G401 (cell line): ENCODE results near the gene ZNF609. TPM values are rescaled to one million over a fixed set of nuclear protein-coding genes. Genes with fewer than 3 reads are reported as not detected.
"Not testable (repeated sequence)": the region's sequence is repeated elsewhere in the genome, so short reads cannot be mapped to it uniquely, and the experiment has no call there.

Experiments
- DNase-seq: peaks from one replicate; pipeline ENCODE4 v3.0.0-alpha.2; 2015; ENCODE audit warnings: low spot score
- in situ Hi-C: cut with HindIII; loops from 2 replicates; pipeline ENCODE4 v1.10.0; 2016; ENCODE audit warnings: low sequenced_read_pairs, mixed read lengths
- total RNA-seq: library from RNA; depleted of rRNA; stranded (reverse); fragments of >200 nt; shearing (Covaris generic); gene quantifications from 2 replicates; pipeline ENCODE4 v1.2.3, GENCODE V29; 2014

Gene ZNF609
- total RNA-seq, 1 experiment from 2014 or later: 17.0 TPM

DNA sequence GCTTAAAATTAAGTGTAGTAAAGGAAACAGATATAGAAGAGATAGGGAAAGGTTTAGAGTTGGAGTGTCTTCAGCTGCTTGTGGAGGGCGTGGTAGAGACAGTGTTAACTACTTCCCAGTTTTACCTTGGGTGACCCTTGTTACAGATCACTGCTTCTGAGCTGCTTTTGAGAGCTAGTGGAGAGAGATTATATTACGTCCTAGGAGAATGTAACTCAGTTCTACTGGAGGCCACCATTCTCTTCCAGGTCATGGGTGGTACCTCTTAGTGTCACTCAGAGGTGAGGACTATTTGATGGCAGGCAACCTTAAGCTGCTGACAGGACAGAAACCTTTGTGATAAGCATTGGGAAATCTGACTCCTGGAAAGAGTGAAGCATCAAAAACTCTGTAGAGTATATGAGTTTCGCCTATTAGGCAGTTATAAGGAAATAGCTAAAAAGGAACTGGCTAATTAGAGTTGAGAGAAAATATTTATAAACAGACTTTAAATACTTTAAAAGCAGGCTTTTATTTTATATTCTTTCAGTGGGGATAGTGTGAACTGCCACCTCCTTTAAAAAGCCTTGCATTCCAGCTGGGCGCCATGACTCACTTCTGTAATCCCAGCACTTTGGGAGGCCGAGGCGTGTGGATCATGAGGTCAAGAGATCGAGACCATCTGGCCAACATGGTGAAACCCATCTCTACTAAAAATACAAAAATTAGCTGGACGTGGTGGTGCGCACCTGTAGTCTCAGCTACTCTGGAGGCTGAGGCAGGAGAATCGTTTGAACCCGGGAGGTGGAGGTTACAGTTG is 106.5 kb downstream of the ZNF609 start:
- DNase-seq: no peak
- in situ Hi-C loops: no loop called here

DNA sequence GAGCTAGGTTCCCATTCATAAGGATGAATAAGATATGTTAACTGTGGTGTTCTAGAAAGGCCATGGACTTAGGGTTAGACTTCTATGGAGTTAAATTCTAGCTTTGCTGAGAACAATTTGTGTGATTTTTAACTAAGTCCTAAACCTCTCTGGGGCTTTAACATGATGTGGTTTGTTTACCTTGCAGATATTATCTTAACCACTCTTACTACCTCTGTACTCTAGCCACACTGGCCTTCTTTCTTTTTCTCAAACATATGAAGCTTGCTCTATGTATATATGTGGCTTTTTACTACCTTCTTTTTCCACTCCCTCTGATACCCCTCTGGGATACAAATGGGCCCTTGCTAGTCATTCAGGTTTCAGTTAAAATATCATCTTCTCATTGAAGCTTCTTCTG is 108.4 kb downstream of the ZNF609 start:
- in situ Hi-C loops: no loop called here
- DNase-seq: no peak

DNA sequence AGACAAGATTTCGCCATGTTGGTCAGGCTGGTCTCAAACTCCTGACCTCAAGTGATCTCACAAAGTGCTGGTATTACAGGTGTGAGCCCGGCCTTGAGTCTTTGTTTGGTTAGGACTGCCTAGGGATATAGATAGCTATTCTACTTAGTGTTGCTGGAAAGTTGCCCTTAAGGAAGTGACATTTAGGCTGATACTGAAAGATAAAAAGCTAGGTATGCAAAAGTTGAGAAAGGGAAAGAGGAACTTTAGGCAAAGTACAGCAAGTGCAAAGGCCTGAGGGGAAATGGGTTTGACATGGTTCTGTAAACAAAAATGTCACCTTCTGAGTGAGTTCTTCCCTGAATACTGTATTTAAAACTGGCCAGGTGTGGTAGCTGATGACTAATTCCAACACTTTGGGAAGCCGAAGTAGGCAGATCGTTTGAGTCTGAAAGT is 111.5 kb downstream of the ZNF609 start:
- no peak for DNase-seq
- in situ Hi-C loops: no loop called here

DNA sequence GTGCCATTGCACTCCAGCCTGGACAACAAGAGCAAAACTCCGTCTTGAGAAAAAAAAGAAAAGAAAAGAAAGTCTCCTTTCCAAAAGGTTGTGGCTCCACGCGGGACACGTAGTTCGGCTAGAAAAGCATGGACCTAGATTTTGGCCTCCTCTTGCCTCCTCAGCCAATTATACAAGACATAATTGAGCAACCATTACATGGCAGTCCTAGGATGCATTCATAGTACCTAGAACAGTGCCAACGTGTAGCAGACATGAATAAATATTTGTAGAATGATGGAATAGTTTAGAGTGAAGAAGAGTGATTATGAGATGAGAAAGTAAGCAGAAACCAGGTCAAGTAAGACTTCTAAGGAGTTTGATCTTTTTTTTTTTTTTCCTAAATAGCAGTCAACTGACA is 112.5 kb downstream of the ZNF609 start:
- in situ Hi-C loops: no loop called here
- no peak for DNase-seq

DNA sequence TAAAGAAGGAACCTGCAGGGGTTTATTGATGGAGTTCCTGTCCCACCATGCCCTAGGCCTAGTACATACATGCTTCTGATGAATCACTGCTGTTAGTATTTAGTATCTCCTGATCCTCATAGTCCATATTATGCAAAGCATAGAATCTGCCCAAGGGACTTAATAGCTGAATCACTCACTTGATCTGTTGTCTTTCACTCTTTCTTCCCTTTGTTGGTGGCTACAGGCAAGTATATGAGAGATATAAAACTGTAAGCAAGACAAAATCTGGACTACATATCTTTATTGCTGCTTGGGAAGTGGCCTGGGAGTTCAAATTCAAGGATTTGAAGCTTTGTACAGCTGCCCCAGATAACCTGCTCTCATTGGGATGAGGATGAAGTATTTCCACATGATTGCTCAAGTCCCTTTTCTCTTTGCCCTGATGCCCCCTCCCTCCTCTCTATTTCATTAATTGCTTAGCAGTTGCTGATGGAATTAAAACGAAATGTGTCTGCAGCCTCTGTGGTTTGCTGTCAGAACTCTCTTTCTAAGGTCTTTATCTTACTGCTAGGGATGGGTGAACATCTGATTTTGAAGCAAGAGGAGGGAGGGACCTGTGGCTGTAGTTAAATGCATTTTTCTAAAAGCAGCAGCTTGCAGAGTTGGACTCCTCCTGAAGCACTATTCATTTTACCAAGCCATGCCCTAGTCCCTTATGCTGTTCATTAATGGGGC is 114.1 kb downstream of the ZNF609 start:
- DNase-seq: no peak
- in situ Hi-C loops: no loop called here

DNA sequence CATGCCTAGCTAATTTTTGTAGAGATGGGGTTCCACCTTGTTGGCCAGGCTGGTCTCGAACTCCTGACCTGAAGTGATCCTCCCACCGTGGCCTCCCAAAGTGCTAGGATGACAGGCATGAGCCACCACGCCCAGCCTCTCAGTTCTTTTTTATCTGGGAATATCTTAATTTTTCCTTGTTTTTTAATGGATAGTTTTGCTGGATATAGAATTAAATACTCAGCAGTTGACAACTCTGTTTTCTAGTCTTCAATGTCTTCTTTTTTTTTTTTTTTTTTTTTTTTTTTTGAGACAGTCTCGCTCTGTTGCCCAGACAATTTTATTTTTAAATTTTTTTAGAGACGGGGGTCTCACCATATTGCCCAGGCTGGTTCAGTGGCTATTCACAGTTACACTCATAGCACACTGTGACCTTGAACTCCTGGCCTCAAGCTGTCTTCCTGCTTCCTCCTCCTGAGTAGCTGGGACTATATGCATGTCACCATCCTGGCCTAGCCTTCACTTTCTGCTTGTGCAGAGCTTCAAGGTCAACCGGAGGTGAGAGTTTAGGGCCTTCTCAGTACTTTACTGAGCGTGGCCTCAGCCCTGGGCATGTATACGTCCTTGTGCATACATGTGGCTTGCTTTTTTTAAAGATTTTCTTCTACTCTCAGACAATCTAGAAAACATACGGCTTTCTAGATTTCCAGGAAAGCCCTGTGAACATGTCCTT is 120.5 kb downstream of the ZNF609 start:
- no peak for DNase-seq
- in situ Hi-C loops: no loop called here

DNA sequence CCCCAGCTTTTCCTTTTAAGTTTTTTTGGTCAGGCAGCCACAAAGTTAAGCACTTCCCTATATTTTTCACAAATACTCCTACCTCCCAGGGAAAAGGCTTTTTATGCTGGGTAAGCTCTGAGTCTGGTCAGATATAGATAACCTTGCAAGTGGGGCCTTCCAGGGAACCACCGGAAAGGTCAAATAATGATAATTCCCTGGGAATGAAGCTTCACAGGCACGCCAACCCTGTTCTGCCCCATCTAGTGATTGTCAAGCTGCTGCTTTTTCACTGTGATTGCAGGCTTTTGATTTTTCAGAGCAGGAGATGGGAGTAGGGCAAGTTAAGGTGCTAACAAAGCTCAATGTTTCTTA is 121.0 kb downstream of the ZNF609 start:
- in situ Hi-C loops: no loop called here
- DNase-seq: no peak

DNA sequence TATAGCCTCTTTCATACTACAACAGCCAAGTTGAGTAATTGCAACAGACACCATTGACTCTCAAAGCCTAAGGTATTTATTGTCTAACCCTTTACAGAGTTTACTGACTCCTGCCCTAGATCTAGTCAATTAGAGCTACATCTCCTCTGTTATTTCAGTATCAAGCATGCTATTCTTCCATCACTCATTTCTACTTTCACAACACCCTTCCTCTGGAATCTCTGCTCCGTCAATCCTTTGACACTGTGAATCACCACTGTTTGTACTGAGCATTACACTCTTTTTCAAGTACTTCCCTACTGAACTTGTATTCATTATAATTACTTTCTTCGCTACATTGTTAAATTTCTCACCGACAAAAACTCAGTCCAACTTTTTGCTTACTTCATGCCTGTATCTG is 121.8 kb downstream of the ZNF609 start:
- in situ Hi-C loops: no loop called here
- no peak for DNase-seq

DNA sequence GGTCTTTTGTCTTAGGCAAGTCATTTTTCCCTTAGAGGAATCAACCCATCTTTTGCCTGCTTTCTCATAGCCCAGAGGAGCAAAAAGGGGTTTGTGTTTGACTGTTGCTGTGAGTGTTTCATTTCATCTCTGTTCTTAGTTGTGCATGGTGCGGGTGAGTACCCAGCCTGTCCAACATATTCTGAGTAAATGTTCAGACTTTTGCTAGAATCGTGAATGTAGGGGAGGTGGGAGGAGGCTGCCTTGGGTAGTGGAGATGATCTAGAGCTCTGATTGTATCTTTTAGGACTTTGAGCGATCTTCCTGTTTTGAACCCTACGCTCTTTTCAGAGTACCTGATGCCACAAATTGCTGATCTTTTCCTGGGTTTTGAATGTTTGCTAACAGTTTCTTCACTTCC is 123.1 kb downstream of the ZNF609 start:
- in situ Hi-C loops: no loop called here
- DNase-seq: no peak

DNA sequence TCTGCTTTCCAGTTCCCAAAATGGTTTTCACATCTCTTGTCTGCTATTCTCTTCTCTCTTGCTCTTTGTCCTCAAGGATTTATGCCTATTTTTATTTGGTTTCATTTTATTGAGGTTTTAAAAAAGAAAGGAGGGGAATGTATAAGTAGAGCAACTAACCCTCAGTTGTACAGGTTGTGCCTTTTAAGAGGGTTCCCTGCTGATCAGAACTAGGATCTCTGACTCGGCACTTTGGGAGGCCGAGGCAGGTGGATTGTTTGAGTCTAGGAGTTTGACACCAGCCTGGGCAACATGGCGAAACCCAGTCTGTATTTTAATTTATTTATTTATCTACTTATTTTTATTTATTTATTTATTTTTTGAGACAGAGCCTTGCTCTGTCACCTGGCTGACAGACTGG is 123.6 kb downstream of the ZNF609 start:
- in situ Hi-C loops: no loop called here
- DNase-seq: no peak

DNA sequence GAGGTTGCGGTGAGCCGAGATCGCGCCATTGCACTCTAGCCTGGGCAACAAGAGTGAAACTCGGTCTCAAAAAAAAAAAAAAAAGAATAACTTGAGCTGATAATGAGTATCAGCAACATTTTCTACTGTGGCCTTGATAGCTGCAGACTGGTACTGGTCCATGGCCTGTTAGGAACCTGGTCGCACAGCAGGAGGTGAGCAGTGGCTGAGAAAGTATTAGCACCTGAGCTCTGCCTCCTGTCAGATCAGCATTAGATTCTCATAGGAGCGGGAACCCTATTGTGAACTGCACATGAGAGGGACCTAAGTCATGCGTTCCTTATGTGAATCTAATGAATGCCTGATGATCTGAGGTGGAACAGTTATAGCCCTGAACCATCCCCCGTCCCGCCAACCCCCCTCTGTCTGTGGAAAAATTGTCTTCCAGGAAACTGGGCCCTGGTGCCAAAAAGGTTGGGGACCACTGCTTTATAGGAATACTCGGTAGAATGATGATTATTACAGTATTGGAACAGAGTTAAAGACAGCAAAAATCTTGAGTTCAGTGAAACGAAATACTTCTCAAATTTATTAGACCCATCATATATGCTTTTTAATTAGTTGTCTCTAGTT is 126.0 kb downstream of the ZNF609 start:
- no peak for DNase-seq
- in situ Hi-C loops: no loop called here

DNA sequence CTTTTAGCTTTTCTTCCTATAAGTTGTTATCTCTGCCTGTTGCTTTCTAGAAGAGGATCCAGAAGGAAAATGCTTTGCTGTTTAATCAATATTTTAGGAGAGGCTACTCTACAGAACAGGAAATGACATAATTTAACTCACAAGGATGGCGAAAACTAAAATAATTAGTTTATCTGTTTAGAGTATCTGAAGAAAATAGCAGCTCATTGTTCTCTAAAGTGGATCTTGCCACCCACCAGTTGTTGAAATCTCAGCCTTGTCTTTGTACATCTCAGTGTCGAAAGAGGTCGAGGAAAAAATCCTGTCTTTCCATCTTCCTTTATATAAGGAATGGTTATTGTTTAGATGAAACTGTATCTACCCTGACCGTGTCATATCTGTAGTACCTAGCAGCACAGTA is 126.6 kb downstream of the ZNF609 start:
- in situ Hi-C loops: no loop called here
- DNase-seq: no peak

DNA sequence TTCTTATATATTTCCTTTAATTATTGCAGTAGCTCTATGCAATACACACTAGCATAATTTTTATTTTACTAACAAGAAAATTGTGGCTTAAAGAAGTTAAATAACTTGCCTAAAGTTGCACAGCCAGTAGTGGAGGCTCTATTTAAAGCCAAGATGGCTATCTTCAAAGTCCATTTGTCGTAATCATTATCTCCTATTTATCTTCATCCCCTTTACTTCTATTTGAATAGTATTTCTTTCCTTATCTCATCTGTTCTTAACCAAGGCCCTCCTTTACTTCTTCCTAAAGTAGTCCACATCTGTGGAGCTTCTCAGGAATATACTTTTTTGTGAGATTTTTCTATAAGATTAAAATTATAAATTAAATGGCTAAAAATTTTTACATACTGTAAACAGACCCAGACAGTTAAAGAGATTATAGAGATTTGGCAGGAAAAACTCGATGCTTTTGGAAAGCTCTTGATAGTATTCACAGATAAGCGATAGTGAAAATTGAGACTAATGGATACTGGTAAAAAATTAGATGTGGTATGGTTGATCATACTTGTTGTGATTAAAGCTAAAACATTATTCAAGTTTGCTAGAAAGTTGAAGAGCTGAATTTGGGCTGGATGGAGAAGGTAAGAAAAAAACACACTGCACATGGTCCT is 129.2 kb downstream of the ZNF609 start:
- DNase-seq: no peak
- in situ Hi-C loops: no loop called here

DNA sequence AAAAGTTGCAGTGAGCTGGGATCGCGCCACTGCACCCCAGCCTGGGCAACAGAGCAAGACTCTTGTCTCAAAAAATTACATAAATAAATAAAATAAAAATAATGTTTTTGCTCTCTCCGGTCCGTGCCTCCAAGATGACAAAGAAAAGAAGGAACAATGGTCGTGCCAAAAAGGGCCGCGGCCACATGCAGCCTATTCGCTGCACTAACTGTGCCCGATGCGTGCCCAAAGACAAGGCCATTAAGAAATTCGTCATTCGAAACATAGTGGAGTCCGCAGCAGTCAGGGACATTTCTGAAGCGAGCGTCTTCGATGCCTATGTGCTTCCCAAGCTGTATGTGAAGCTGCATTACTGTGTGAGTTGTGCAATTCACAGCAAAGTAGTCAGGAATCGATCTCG is 132.5 kb downstream of the ZNF609 start:
- DNase-seq, in situ Hi-C loops: not testable (repeated sequence)

DNA sequence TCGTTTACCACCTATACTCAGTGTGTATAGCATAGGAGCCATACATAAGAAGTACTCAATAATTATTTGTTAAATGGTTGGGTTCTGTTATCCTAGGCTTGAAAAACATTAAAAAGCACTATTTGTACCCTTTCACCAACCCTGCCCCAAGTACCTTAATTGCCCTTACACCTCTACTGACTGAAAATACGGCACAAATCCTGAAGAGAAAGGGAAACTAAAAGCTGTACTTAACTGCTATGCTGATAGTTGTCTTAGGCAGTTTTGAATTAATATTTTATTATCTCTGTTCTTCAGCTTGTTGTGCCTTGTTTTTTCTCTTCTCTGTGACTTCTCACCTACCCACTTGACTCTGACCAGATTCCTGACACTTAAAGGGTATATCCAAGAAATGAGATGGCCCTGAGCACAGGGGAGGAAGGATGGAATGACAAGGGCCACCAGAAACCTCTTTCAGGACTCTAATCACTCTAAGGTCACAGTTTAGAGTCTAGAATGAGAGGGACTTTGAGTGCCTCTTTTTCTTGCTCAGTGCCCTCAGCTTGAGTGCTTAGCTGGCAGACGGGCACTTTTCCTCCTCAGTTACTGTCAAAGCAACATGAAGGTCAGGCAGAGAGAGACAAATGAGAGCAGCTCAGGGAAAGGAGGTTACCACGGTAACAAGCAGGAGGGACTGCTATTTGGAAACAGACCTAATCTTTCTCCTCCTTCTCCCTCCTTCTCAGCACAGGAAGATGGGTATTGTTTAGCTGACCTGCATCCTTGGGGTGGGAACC is 136.5 kb downstream of the ZNF609 start:
- peak; percentile 98 for DNase-seq
- in situ Hi-C loops: no loop called here

DNA sequence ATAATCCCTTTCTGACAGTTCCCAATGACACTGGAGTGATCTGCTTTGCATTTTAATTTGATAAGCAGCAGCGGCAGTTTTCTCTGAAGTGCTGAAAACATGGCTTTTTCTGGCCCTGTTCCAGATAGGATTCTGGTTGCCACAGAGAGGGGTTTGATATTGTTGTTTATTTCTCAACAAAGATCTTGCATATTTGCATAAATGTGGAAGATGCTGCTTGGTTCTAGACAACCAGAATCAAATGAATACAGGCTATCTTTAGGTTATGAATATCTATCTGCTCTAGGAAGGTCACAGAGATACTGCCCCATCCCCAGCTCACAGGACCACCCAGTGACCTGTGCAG is 137.1 kb downstream of the ZNF609 start:
- DNase-seq: no peak
- in situ Hi-C loops: no loop called here

DNA sequence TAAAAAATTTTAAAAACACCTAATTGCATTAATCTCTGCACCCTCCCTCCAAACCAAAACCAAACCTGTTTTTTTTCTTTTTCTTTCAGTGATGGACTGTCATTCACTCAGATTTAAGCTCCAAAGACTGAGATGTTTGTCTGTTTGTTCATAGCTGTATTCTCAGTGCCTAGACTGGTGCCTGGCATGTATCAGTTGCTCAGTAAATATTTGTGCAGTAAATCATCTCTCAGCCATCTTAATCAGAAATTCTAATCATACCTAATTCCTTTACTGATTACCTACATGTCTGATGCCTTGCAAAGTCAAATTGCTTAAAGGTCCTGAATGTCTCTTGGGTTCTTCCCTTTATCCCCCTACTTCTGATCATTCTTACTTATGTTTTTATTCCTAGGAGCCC is 138.8 kb downstream of the ZNF609 start:
- in situ Hi-C loops: no loop called here
- no peak for DNase-seq

DNA sequence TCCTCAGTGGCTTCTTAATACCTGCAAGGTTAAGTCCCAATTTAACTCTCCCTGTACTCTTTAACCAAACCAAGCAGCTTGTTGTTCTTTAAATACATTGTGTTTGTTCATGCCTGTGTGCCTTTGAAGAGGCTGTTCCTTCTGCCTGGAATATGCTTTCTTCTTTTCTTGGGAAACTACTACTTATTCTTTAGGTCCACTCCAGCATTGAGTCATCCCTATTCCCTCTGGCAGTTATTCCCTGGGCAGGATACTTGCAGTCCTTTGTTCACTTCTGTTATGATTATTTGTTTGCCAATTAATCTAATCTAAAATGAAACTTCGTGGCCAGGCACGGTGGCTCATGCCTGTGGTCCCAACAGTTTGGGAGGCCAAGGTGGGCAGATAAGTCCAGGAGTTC is 139.3 kb downstream of the ZNF609 start:
- in situ Hi-C loops: no loop called here
- DNase-seq: no peak

DNA sequence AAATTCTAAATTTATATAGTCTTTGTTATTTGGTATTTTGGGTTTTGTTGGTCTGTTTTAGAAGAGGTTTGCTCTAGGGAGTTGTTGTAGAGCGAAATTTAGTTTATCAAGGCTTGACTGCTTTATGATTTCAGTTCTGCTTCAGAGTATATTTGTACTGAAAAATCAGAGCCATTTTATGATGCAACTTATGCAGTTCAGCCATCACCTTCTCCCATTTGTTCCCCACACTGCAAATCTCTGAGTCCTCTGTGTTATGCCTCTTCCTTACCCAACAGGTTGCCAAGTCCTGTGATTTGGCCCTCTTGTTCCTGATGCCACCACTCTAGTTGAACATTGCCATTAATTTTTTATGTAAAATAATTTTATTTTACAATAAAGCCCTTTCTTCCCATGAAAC is 140.4 kb downstream of the ZNF609 start:
- in situ Hi-C loops: no loop called here
- DNase-seq: no peak
